Astrocyte (in vitro differentiated cells and primary cell): ENCODE results near the gene ZIC4. TPM values are rescaled to one million over a fixed set of nuclear protein-coding genes. Genes with fewer than 3 reads are reported as not detected.

Experiments
- DNase-seq: peaks from one replicate; pipeline ENCODE4 v3.0.0-alpha.2; 2010; ENCODE audit warnings: low read depth
- FAIRE-seq: peaks from 2 replicates; lab custom pipeline; 2011; peaks lifted over from hg19 to GRCh38; lab: Jason Lieb, UNC
- H2AFZ ChIP-seq: 2 replicates; pipeline ENCODE4 v1.6.0; 2012; ENCODE audit warnings: low read depth, low read length, inconsistent platforms
- H3K27ac ChIP-seq: 2 replicates; pipeline ENCODE4 v1.5.1; 2011; ENCODE audit warnings: low read depth, low read length, inconsistent platforms
- H3K27me3 ChIP-seq: 2 replicates; pipeline ENCODE4 v1.6.0; 2011; ENCODE audit warnings: low read length, inconsistent platforms; ENCODE audit not compliant: insufficient read depth
- H3K36me3 ChIP-seq: 2 replicates; pipeline ENCODE4 v1.5.1; 2011; ENCODE audit warnings: low read length, inconsistent platforms; ENCODE audit not compliant: insufficient read depth
- H3K4me1 ChIP-seq: 2 replicates; pipeline ENCODE4 v1.5.1; 2011; ENCODE audit warnings: low read length, inconsistent platforms; ENCODE audit not compliant: insufficient read depth
- H3K4me2 ChIP-seq: 2 replicates; pipeline ENCODE4 v1.6.0; 2012; ENCODE audit warnings: low read length, inconsistent platforms
- H3K4me3 ChIP-seq: 2 replicates; pipeline ENCODE4 v1.5.1; 2011; ENCODE audit warnings: low read depth, mild to moderate bottlenecking, low read length, inconsistent platforms; ENCODE audit not compliant: insufficient read depth
- H3K79me2 ChIP-seq: 2 replicates; pipeline ENCODE4 v1.6.0; 2012; ENCODE audit warnings: mild to moderate bottlenecking, low read length, inconsistent platforms; ENCODE audit not compliant: insufficient read depth
- H3K9ac ChIP-seq: 2 replicates; pipeline ENCODE4 v1.6.0; 2012; ENCODE audit warnings: mild to moderate bottlenecking, low read length, inconsistent platforms
- H3K9me3 ChIP-seq: 2 replicates; pipeline ENCODE4 v1.5.1; 2012; ENCODE audit warnings: low read depth, mild to moderate bottlenecking, low read length, inconsistent platforms; ENCODE audit not compliant: insufficient read depth
- H4K20me1 ChIP-seq: 2 replicates; pipeline ENCODE4 v1.6.0; 2012; ENCODE audit warnings: low read length, inconsistent platforms; ENCODE audit not compliant: insufficient read depth
- H3K27ac Mint-ChIP-seq: one replicate; pipeline ENCODE4 v1.8.0; 2021; ENCODE audit warnings: mild to moderate bottlenecking, mixed read lengths; ENCODE audit not compliant: unreplicated experiment
- H3K27me3 Mint-ChIP-seq: one replicate; pipeline ENCODE4 v1.8.0; 2021; ENCODE audit warnings: low read depth, mixed read lengths; ENCODE audit not compliant: unreplicated experiment
- H3K36me3 Mint-ChIP-seq: one replicate; pipeline ENCODE4 v1.8.0; 2021; ENCODE audit warnings: low read depth, mixed read lengths; ENCODE audit not compliant: unreplicated experiment
- H3K4me1 Mint-ChIP-seq: one replicate; pipeline ENCODE4 v1.8.0; 2021; ENCODE audit warnings: low read depth, mixed read lengths; ENCODE audit not compliant: unreplicated experiment
- H3K4me3 Mint-ChIP-seq: one replicate; pipeline ENCODE4 v1.8.0; 2021; ENCODE audit warnings: mild to moderate bottlenecking, moderate library complexity, mixed read lengths; ENCODE audit not compliant: unreplicated experiment
- H3K9me3 Mint-ChIP-seq: one replicate; pipeline ENCODE4 v1.8.0; 2021; ENCODE audit warnings: mild to moderate bottlenecking, mixed read lengths; ENCODE audit not compliant: unreplicated experiment
- EZH2 ChIP-seq: IDR thresholded peaks from 2 replicates; pipeline ENCODE4 v1.6.1; 2012; ENCODE audit warnings: mild to moderate bottlenecking, low read length, inconsistent platforms; ENCODE audit not compliant: insufficient read depth
- total RNA-seq: library from RNA; stranded (reverse); gene quantifications from 2 replicates; pipeline ENCODE4 v1.2.1, GENCODE V29; 2021
- TF ChIP-seq, protein P1 (sequence below): IDR thresholded peaks from 2 replicates; pipeline ENCODE4 v1.5.1; 2011; ENCODE audit warnings: low read depth, mild to moderate bottlenecking, inconsistent platforms, low read length, moderate library complexity; ENCODE audit not compliant: insufficient read depth

ZIC4 gene
- total RNA-seq, 1 donor from 2014 or later, result not detected

DNA sequence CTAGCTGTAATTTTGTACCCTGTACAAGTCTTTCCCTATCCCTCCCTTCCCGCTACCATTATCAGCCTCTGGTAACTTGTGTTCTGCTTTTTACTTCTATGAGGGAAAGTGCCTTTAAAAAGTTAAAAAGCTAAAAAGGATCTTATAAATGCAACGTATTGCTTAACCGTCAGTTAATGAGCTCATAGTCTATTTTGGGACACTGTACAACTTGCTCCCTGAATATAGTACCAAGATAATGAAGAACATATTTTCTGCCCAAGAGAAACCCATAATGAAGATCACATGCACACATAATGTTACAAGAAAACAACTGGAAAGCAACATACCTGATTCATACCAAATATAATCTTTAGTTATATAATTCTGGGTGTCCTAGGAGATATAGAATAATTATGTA, 25.4 kb upstream of the ZIC4 start:
- H3K9me3 Mint-ChIP-seq, result no peaks in the 10 kb centered on the region
- Histone ChIP-seq H3K4me2 (no peak overlapping the region), H3K36me3 (no peaks in the 10 kb centered on the region), H3K79me2 (no peaks in the 10 kb centered on the region), H3K27me3 (no peaks in the 10 kb centered on the region), H3K9me3 (no peaks in the 10 kb centered on the region), H3K4me3 (no peak overlapping the region), H4K20me1 (no peaks in the 10 kb centered on the region), H3K27ac (no peak overlapping the region), H2AFZ (no peak overlapping the region), H3K4me1 (no peaks in the 10 kb centered on the region), H3K9ac (no peak overlapping the region)
- DNase-seq (no peak), FAIRE-seq (no peak)
- no peaks in the 10 kb centered on the region for H3K4me1 Mint-ChIP-seq
- TF ChIP-seq, protein P1, sequence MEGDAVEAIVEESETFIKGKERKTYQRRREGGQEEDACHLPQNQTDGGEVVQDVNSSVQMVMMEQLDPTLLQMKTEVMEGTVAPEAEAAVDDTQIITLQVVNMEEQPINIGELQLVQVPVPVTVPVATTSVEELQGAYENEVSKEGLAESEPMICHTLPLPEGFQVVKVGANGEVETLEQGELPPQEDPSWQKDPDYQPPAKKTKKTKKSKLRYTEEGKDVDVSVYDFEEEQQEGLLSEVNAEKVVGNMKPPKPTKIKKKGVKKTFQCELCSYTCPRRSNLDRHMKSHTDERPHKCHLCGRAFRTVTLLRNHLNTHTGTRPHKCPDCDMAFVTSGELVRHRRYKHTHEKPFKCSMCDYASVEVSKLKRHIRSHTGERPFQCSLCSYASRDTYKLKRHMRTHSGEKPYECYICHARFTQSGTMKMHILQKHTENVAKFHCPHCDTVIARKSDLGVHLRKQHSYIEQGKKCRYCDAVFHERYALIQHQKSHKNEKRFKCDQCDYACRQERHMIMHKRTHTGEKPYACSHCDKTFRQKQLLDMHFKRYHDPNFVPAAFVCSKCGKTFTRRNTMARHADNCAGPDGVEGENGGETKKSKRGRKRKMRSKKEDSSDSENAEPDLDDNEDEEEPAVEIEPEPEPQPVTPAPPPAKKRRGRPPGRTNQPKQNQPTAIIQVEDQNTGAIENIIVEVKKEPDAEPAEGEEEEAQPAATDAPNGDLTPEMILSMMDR, result no peak
- TF ChIP-seq EZH2, result no peak
- H3K4me3 Mint-ChIP-seq, result no peak overlapping the region
- H3K27me3 Mint-ChIP-seq, result peaks cover 22% of the 10 kb centered on the region
- H3K27ac Mint-ChIP-seq, result no peak overlapping the region
- H3K36me3 Mint-ChIP-seq, result no peaks in the 10 kb centered on the region

DNA sequence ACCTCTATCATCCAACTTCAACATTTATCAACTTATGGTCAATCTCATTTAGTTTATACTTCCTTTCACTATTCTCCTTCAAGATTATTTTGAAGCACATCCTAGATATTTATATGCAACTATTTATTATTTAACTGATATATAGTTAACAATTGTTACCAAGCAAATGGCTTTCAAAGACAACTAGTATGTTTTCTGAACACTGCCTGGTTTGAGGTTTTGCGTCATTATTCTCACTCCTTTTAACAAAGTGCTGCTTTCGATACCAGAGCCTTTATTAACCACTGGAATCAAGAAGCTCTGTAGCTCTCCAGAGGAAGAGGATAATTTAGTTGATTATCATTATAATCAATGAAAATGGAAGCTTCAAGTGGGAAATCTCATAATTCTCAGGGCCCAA, 22.4 kb upstream of the ZIC4 start:
- no peak overlapping the region for H2AFZ ChIP-seq
- H3K4me2 ChIP-seq, result no peak overlapping the region
- Mint-ChIP-seq H3K4me1 (no peaks in the 10 kb centered on the region), H3K9me3 (no peaks in the 10 kb centered on the region), H3K36me3 (no peaks in the 10 kb centered on the region), H3K27ac (no peak overlapping the region), H3K4me3 (no peak overlapping the region), H3K27me3 (peaks cover 42% of the 10 kb centered on the region)
- H3K4me3 ChIP-seq, result no peak overlapping the region
- TF ChIP-seq, protein P1, result no peak
- TF ChIP-seq EZH2, result no peak
- H3K27me3 ChIP-seq, result peaks cover 15% of the 10 kb centered on the region
- H3K79me2 ChIP-seq, result no peaks in the 10 kb centered on the region
- H4K20me1 ChIP-seq, result no peaks in the 10 kb centered on the region
- no peaks in the 10 kb centered on the region for H3K4me1 ChIP-seq
- FAIRE-seq (no peak), DNase-seq (no peak)
- no peak overlapping the region for H3K27ac ChIP-seq
- no peaks in the 10 kb centered on the region for H3K9me3 ChIP-seq
- no peak overlapping the region for H3K9ac ChIP-seq
- H3K36me3 ChIP-seq, result no peaks in the 10 kb centered on the region

DNA sequence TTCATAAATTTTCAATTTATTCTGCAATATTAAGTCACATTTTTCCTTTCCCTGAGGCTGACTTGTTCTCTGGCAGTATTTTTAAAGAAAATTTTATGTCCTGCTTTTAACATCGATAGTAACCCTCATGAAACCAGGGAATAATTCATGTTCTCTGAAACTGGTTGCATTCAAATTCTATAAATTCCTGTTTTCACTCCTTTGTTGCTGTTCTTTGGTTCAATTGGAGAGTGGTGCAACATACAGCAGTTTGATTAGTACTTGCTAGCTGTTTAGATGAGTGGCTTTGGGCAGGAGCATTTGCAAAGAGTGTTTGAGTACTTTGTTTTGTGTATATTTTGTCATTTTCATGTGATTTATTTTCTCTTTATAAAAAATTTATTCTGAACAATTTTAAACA, 22.0 kb upstream of the ZIC4 start:
- Mint-ChIP-seq H3K27ac (no peak overlapping the region), H3K36me3 (no peaks in the 10 kb centered on the region), H3K9me3 (no peaks in the 10 kb centered on the region), H3K4me3 (no peak overlapping the region), H3K4me1 (no peaks in the 10 kb centered on the region), H3K27me3 (peaks cover 46% of the 10 kb centered on the region)
- Histone ChIP-seq H3K27ac (no peak overlapping the region), H3K9ac (no peak overlapping the region), H3K27me3 (peaks cover 20% of the 10 kb centered on the region), H3K4me3 (no peak overlapping the region), H3K36me3 (no peaks in the 10 kb centered on the region), H3K4me1 (no peaks in the 10 kb centered on the region), H3K79me2 (peaks cover 4% of the 10 kb centered on the region), H3K4me2 (no peak overlapping the region), H2AFZ (no peak overlapping the region), H4K20me1 (no peaks in the 10 kb centered on the region), H3K9me3 (no peaks in the 10 kb centered on the region)
- DNase-seq (no peak), FAIRE-seq (no peak)
- TF ChIP-seq, protein P1, result no peak
- TF ChIP-seq EZH2, result no peak
